ENCODE data around the gene INSL3. TPM values are rescaled to one million over a fixed set of nuclear protein-coding genes. Genes with fewer than 3 reads are reported as not detected.

The INSL3 gene
- polyA plus RNA-seq, 1 donor = not detected

GRCh38 chr19:17846146-17846545, 24.8 kb upstream of the INSL3 start:
- DNase-seq = no peak

- DNase-seq = no peak
Measured at GRCh38 chr19:17843908-17844490, 22.7 kb upstream of the INSL3 start.

GRCh38 chr19:17843292-17843827, 22.0 kb upstream of the INSL3 start:
- DNase-seq = no peak

GRCh38 chr19:17842663-17843291, 21.5 kb upstream of the INSL3 start:
- no peak for DNase-seq

- DNase-seq = peak; percentile 86
Measured at GRCh38 chr19:17841810-17842662, 20.7 kb upstream of the INSL3 start.

- no peak for DNase-seq
Measured at GRCh38 chr19:17841371-17841809, 20.1 kb upstream of the INSL3 start.

- no peak for DNase-seq
Measured at GRCh38 chr19:17840019-17840418, 18.7 kb upstream of the INSL3 start.

GRCh38 chr19:17837972-17838371, 16.7 kb upstream of the INSL3 start:
- no peak for DNase-seq

- DNase-seq = no peak
Measured at GRCh38 chr19:17836530-17836929, 15.2 kb upstream of the INSL3 start.

- no peak for DNase-seq
Measured at GRCh38 chr19:17835182-17836006, 14.1 kb upstream of the INSL3 start.

- DNase-seq = no peak
Measured at GRCh38 chr19:17834350-17835181, 13.2 kb upstream of the INSL3 start.

- DNase-seq = no peak
Measured at GRCh38 chr19:17832443-17833208, 11.3 kb upstream of the INSL3 start.

- no peak for DNase-seq
Measured at GRCh38 chr19:17831419-17831888, 10.1 kb upstream of the INSL3 start.

- no peak for DNase-seq
Measured at GRCh38 chr19:17830567-17831418, 9.5 kb upstream of the INSL3 start.

GRCh38 chr19:17829855-17830566, 8.7 kb upstream of the INSL3 start:
- DNase-seq = no peak

GRCh38 chr19:17826508-17827056, 5.3 kb upstream of the INSL3 start:
- DNase-seq = no peak

GRCh38 chr19:17824339-17824738, 3.0 kb upstream of the INSL3 start:
- DNase-seq = no peak

- no peak for DNase-seq
Measured at GRCh38 chr19:17817668-17818363, 3.5 kb downstream of the INSL3 start.
